Gastroesophageal sphincter (tissue), 4 donors: ENCODE measurements around the gene ANKRD65. TPM values are rescaled to one million over a fixed set of nuclear protein-coding genes. Genes with fewer than 3 reads are reported as not detected.
A peak's percentile ranks its signal among the peaks of the same experiment; 100 is the strongest.
"Not testable (repeated sequence)": the region's sequence is repeated elsewhere in the genome, so short reads cannot be mapped to it uniquely, and the experiment has no call there.

ENCODE experiments used
- ATAC-seq: fragments of 150-250 bp; one replicate; pipeline ENCODE4 v1.9.1; 2016; ENCODE audit warnings: mild to moderate bottlenecking, moderate library complexity
- H3K27ac ChIP-seq, 4 donors: fragments of 200-600 bp; sonication (generic) in 3 of 4; 1 replicate in 3 of 4; 2 replicates in 1 of 4; pipeline ENCODE4 v1.5.1; 2016 to 2019
- H3K27me3 ChIP-seq: fragments of 200-600 bp; sonication (generic); one replicate; pipeline ENCODE4 v1.5.1; 2019
- H3K36me3 ChIP-seq, 2 donors: fragments of 200-600 bp; sonication (generic); one replicate each; pipeline ENCODE4 v1.5.1; 2019; ENCODE audit warnings: control low read depth in 1 of 2
- H3K4me1 ChIP-seq, 3 donors: fragments of 200-600 bp; sonication (generic); 1 replicate in 2 of 3; 2 replicates in 1 of 3; pipeline ENCODE4 v1.5.1; 2016 to 2019; ENCODE audit warnings: control low read depth in 2 of 3
- H3K4me3 ChIP-seq, 2 donors: fragments of 200-600 bp; sonication (generic); one replicate each; pipeline ENCODE4 v1.5.1; 2019; ENCODE audit warnings: mild to moderate bottlenecking in 1 of 2, moderate library complexity in 1 of 2
- H3K9me3 ChIP-seq, 3 donors: fragments of 200-600 bp; sonication (generic); one replicate each; pipeline ENCODE4 v1.5.1; 2017 to 2019; ENCODE audit warnings: control low read depth in 2 of 3
- CTCF ChIP-seq, 4 experiments: fragments of 200-600 bp in 2 of 4; fragments of 450-650 bp in 2 of 4; sonication (generic) in 1 of 4; IDR thresholded peaks; one replicate each; pipeline ENCODE4 v1.5.1; 2017 to 2019; ENCODE audit warnings: antibody characterized with exemption in 4 of 4, mild to moderate bottlenecking in 2 of 4, moderate library complexity in 2 of 4
- EP300 ChIP-seq: sonication (generic); formaldehyde crosslinking; IDR thresholded peaks from one replicate; pipeline ENCODE4 v1.6.1; 2017; ENCODE audit warnings: antibody characterized with exemption, mild to moderate bottlenecking
- POLR2A ChIP-seq, 2 donors: fragments of 450-650 bp; IDR thresholded peaks; one replicate each; pipeline ENCODE4 v1.6.1; 2017; ENCODE audit warnings: antibody characterized with exemption in 2 of 2, mild to moderate bottlenecking in 2 of 2, moderate library complexity in 1 of 2
- POLR2AphosphoS5 ChIP-seq: sonication (generic); formaldehyde crosslinking; IDR thresholded peaks from one replicate; pipeline ENCODE4 v1.6.1; 2017; ENCODE audit warnings: antibody characterized with exemption
- WGBS, 2 donors: methylation state at CpG; one replicate each; pipeline ENCODE4 v1.1.5; 2018; ENCODE audit warnings: low coverage in 1 of 2; 5-methylcytosine and 5-hydroxymethylcytosine counted together
- total RNA-seq, 4 donors: library from RNA; depleted of rRNA; stranded (reverse); fragments of >200 nt; gene quantifications; one replicate each; pipeline ENCODE4 v1.1.0, GENCODE V29; 2016

Gene ANKRD65
- 10 to 100 TPM in 2 of 4 donors, 1 to 10 TPM in 2; 8.7 to 16.9 (median 10.3) TPM for total RNA-seq

- no peak for ATAC-seq
Measured at GRCh38 chr1:1421147-1421906, at the start of gene ANKRD65. ANKRD65 (minus strand) TSS chr1:1421276; CDS start chr1:1421005, 271 bp downstream.

GRCh38 chr1:1468196-1468985 lies 47.3 kb upstream of the ANKRD65 start:
- H3K9me3 ChIP-seq, H3K27ac ChIP-seq, H3K36me3 ChIP-seq, H3K27me3 ChIP-seq, ATAC-seq, H3K4me3 ChIP-seq: not testable (repeated sequence)
- H3K4me1 ChIP-seq = peaks cover 0 to 20% (median 12%) of the 10 kb centered on the region in 3 donors
- WGBS, 2 donors = 90% methylated on average over 2 of the region's 44 CpGs; no CpG with 5 or more reads in 1 of the 2 donors

More at GRCh38 chr1:1421147-1421906, at the start of gene ANKRD65:
- Histone ChIP-seq H3K36me3 (no peaks in the 10 kb centered on the region), H3K4me1 (peaks cover 0 to 39% (median 8%) of the 10 kb centered on the region in 3 donors), H3K9me3 (no peaks in the 10 kb centered on the region), H3K27me3 (no peaks in the 10 kb centered on the region), H3K27ac (peak within 1 kb of the TSS in 3 of 4 donors; percentile 54 to 81 (median 76)), H3K4me3 (peak within 1 kb of the TSS; percentile 28 to 57)
- no peak for TF ChIP-seq POLR2AphosphoS5
- no peak for TF ChIP-seq POLR2A (IDR thresholded peaks at IDR 0.05)
- TF ChIP-seq EP300 = no peak
- 90% methylated on average over 2 of the region's 18 CpGs; no CpG with 5 or more reads in 1 of the 2 donors for WGBS, 2 donors

DNA sequence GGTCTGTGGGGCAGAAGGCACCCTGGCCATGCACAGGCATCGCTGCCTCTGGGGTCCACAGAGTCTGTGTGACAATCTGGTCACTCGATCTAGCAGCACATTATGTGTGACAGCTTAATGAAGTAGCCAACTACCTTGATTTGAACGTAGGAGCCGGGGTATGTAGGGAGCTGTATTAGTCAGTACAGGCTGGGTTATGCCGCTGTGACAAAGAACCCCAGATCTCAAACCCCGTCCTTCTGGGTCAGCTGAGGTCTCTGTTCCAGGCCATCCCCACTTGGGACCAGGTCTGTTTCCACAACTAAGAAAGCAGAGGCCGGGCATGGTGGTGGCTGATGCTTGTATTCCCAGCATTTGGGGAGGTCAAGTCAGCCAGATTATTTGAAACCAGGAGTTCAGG lies 42.2 kb upstream of the ANKRD65 start:
- Histone ChIP-seq H3K36me3 (no peaks in the 10 kb centered on the region), H3K4me3 (no peak overlapping the region), H3K27me3 (no peaks in the 10 kb centered on the region), H3K4me1 (no peaks in the 10 kb centered on the region), H3K9me3 (no peaks in the 10 kb centered on the region), H3K27ac (no peak overlapping the region)
- TF ChIP-seq POLR2A (IDR thresholded peaks at IDR 0.05) = no peak
- TF ChIP-seq EP300 = no peak
- no peak for TF ChIP-seq CTCF (IDR thresholded peaks at IDR 0.05)
- no peak for TF ChIP-seq POLR2AphosphoS5
- ATAC-seq = no peak
- WGBS, 2 donors = 68 to 100% methylated on average over 1 to 4 of the region's 7 CpGs

- peak; percentile 60 for ATAC-seq
- H3K4me3 ChIP-seq = no peak overlapping the region
- WGBS, 2 donors = 100% methylated on average over 1 of the region's 26 CpGs; no CpG with 5 or more reads in 1 of the 2 donors
Measured at GRCh38 chr1:1462318-1462966, 41.4 kb upstream of the ANKRD65 start.

GRCh38 chr1:1461721-1462317 lies 40.7 kb upstream of the ANKRD65 start:
- Histone ChIP-seq H3K9me3 (no peaks in the 10 kb centered on the region), H3K27ac (peak overlapping the region in 1 of 4 donors; percentile 32), H3K4me3 (no peak overlapping the region), H3K27me3 (no peaks in the 10 kb centered on the region), H3K36me3 (no peaks in the 10 kb centered on the region), H3K4me1 (no peaks in the 10 kb centered on the region)
- ATAC-seq = no peak
- TF ChIP-seq CTCF (IDR thresholded peaks at IDR 0.05) = no peak
- TF ChIP-seq POLR2A (IDR thresholded peaks at IDR 0.05) = no peak
- TF ChIP-seq EP300 = no peak
- TF ChIP-seq POLR2AphosphoS5 = no peak
- WGBS, 2 donors = 73% methylated on average over 5 of the region's 18 CpGs; no CpG with 5 or more reads in 1 of the 2 donors

More at GRCh38 chr1:1462318-1462966, 41.4 kb upstream of the ANKRD65 start:
- H3K4me1 ChIP-seq = no peaks in the 10 kb centered on the region
- TF ChIP-seq EP300 = no peak
- TF ChIP-seq POLR2AphosphoS5 = no peak
- no peak for TF ChIP-seq CTCF (IDR thresholded peaks at IDR 0.05)
- no peak for TF ChIP-seq POLR2A (IDR thresholded peaks at IDR 0.05)
- no peaks in the 10 kb centered on the region for H3K27me3 ChIP-seq
- peak overlapping the region in 1 of 4 donors; percentile 32 for H3K27ac ChIP-seq
- H3K36me3 ChIP-seq = no peaks in the 10 kb centered on the region
- H3K9me3 ChIP-seq = no peaks in the 10 kb centered on the region
